Measurements from ENCODE around the gene FAM107B. TPM values are rescaled to one million over a fixed set of nuclear protein-coding genes. Genes with fewer than 3 reads are reported as not detected.

FAM107B gene
- total RNA-seq, 6 experiments from 2014 or later: 58.6 to 116 (median 68.7) TPM

DNA sequence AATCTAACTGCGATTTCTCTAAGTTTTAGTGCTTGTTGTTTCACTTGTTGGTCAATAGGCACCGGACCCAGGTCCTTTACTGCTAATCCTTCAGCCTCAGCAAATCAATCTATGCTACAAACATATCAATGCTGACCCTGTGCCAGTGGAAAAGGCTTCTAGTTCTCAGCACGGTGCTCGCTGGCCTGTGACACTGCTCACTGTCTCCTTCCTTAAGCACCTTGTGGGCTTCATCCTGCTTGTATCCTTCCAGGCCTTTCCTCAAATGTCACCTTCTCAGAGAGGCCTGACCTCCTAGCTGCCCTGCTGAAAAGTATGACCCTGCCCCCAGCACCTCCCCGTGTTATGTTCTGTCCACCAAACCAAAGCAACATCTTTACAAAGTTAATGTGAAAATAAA is 242.7 kb downstream of the FAM107B start:
- Histone ChIP-seq H3K27ac (peak overlapping the region in 2 of 3 donors; percentile 18 to 57), H3K9me3 (no peaks in the 10 kb centered on the region), H3K27me3 (no peaks in the 10 kb centered on the region), H3K4me3 (no peak overlapping the region), H3K36me3 (peaks cover 0 to 37% (median 14%) of the 10 kb centered on the region in 4 donors), H3K4me1 (peaks cover 0 to 40% (median 14%) of the 10 kb centered on the region in 4 donors)
- TF ChIP-seq POLR2A (IDR thresholded peaks at IDR 0.05): no peak
- TF ChIP-seq CTCF (IDR thresholded peaks at IDR 0.05): no peak
- no peak for DNase-seq
- intact Hi-C loops (cut with DNase I): no loop called here
- ATAC-seq: no peak
- 29% methylated on average over 4 of the region's 5 CpGs for WGBS (ENCODE audit: insufficient coverage, low coverage, low lambda C conversion rate, missing lambda C conversion rate)

- intact Hi-C loops (cut with DNase I): no loop called here
- peaks cover 0 to 48% (median 14%) of the 10 kb centered on the region in 4 donors for H3K36me3 ChIP-seq
- peaks cover 0 to 30% (median 8%) of the 10 kb centered on the region in 4 donors for H3K4me1 ChIP-seq
- H3K4me3 ChIP-seq: no peak overlapping the region
- DNase-seq (no peak), ATAC-seq (no peak)
- H3K27me3 ChIP-seq: no peaks in the 10 kb centered on the region
- TF ChIP-seq POLR2A (IDR thresholded peaks at IDR 0.05) (no peak), CTCF (IDR thresholded peaks at IDR 0.05) (no peak)
- H3K9me3 ChIP-seq: no peaks in the 10 kb centered on the region
- H3K27ac ChIP-seq: no peak overlapping the region
- WGBS (ENCODE audit: insufficient coverage, low coverage, low lambda C conversion rate, missing lambda C conversion rate): 67% methylated on average over 5 of the region's 5 CpGs
Measured at GRCh38 chr10:14530465-14530864, 244.2 kb downstream of the FAM107B start.

GRCh38 chr10:14529351-14529750 is 245.3 kb downstream of the FAM107B start:
- 75% methylated on average over 3 of the region's 3 CpGs for WGBS (ENCODE audit: insufficient coverage, low coverage, low lambda C conversion rate, missing lambda C conversion rate)
- ATAC-seq (no peak), DNase-seq (no peak)
- no peaks in the 10 kb centered on the region for H3K27me3 ChIP-seq
- H3K4me3 ChIP-seq: no peak overlapping the region
- no peak overlapping the region for H3K27ac ChIP-seq
- TF ChIP-seq CTCF (IDR thresholded peaks at IDR 0.05): no peak
- no peak for TF ChIP-seq POLR2A (IDR thresholded peaks at IDR 0.05)
- H3K4me1 ChIP-seq: peaks cover 0 to 22% (median 6%) of the 10 kb centered on the region in 4 donors
- H3K9me3 ChIP-seq: no peaks in the 10 kb centered on the region
- intact Hi-C loops (cut with DNase I): no loop called here
- H3K36me3 ChIP-seq: peaks cover 0 to 43% (median 14%) of the 10 kb centered on the region in 4 donors

GRCh38 chr10:14528450-14528849 is 246.2 kb downstream of the FAM107B start:
- Histone ChIP-seq H3K9me3 (no peaks in the 10 kb centered on the region), H3K27ac (no peak overlapping the region), H3K4me3 (no peak overlapping the region), H3K4me1 (peaks cover 0 to 18% (median 6%) of the 10 kb centered on the region in 4 donors), H3K36me3 (peaks cover 0 to 42% (median 14%) of the 10 kb centered on the region in 4 donors), H3K27me3 (no peaks in the 10 kb centered on the region)
- ATAC-seq (no peak), DNase-seq (no peak)
- WGBS (ENCODE audit: insufficient coverage, low coverage, low lambda C conversion rate, missing lambda C conversion rate): 92% methylated on average over 2 of the region's 2 CpGs
- TF ChIP-seq CTCF (IDR thresholded peaks at IDR 0.05) (no peak), POLR2A (IDR thresholded peaks at IDR 0.05) (no peak)
- intact Hi-C loops (cut with DNase I): no loop called here

DNA sequence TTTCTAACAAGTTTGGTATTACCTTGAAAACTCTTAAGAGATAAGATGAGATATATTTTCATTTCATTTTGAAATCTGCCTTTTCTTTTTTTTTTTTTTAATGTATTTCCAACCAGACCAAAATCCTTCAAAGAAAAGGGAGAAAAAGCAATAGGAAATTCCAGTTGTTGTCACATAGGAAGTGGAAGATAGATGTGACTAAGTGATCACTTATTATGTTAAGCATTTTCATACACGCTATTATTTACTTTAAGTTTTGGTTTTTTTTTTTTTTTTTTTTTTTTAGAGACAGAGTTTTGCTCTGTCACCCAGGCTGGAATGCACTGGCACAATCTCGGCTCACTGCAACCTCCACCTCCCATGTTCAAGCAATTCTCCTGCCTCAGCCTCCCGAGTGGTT is 246.8 kb downstream of the FAM107B start:
- intact Hi-C loops (cut with DNase I): no loop called here
- H3K4me1 ChIP-seq: peaks cover 0 to 13% (median 5%) of the 10 kb centered on the region in 4 donors
- TF ChIP-seq POLR2A (IDR thresholded peaks at IDR 0.05) (no peak), CTCF (IDR thresholded peaks at IDR 0.05) (no peak)
- no peaks in the 10 kb centered on the region for H3K27me3 ChIP-seq
- H3K27ac ChIP-seq: no peak overlapping the region
- 83% methylated on average over 3 of the region's 3 CpGs for WGBS (ENCODE audit: insufficient coverage, low coverage, low lambda C conversion rate, missing lambda C conversion rate)
- H3K36me3 ChIP-seq: peaks cover 0 to 42% (median 16%) of the 10 kb centered on the region in 4 donors
- H3K4me3 ChIP-seq: no peak overlapping the region
- H3K9me3 ChIP-seq: no peaks in the 10 kb centered on the region
- DNase-seq (no peak), ATAC-seq (no peak)

Data from right lobe of liver (tissue), 6 donors.